Gastrocnemius medialis (tissue), 4 donors: ENCODE data around the gene DPM2. TPM values are rescaled to one million over a fixed set of nuclear protein-coding genes. Genes with fewer than 3 reads are reported as not detected.

Experiments used
- ATAC-seq, 2 donors: fragments of 150-250 bp; one replicate each; pipeline ENCODE4 v1.9.1; 2016
- DNase-seq, 2 donors: peaks; one replicate each; pipeline ENCODE4 v3.0.0-alpha.2; 2019
- H3K27ac ChIP-seq, 4 donors: fragments of 200-600 bp; sonication (generic); 1 replicate in 1 of 4; 2 replicates in 3 of 4; pipeline ENCODE4 v1.5.1; 2016 to 2018; ENCODE audit warnings: mild to moderate bottlenecking in 2 of 4, moderate library complexity in 1 of 4
- H3K27me3 ChIP-seq, 3 donors: fragments of 200-600 bp; sonication (generic) in 2 of 3; 1 replicate in 1 of 3; 2 replicates in 2 of 3; pipeline versions ENCODE4 v1.5.1 to v1.6.0; 2016 to 2019; ENCODE audit warnings: mild to moderate bottlenecking in 1 of 3, moderate library complexity in 1 of 3
- H3K36me3 ChIP-seq, 2 donors: fragments of 200-600 bp; sonication (generic) in 1 of 2; one replicate each; pipeline ENCODE4 v1.5.1; 2017 to 2018
- H3K4me1 ChIP-seq, 2 donors: fragments of 200-600 bp; sonication (generic) in 1 of 2; one replicate each; pipeline ENCODE4 v1.5.1; 2016 to 2017; ENCODE audit warnings: mild to moderate bottlenecking in 2 of 2
- H3K4me3 ChIP-seq, 4 donors: fragments of 200-600 bp; sonication (generic) in 3 of 4; 1 replicate in 1 of 4; 2 replicates in 3 of 4; pipeline ENCODE4 v1.5.1; 2016 to 2019; ENCODE audit warnings: mild to moderate bottlenecking in 2 of 4
- H3K9me3 ChIP-seq, 3 donors: fragments of 200-600 bp; sonication (generic) in 2 of 3; 1 replicate in 1 of 3; 2 replicates in 2 of 3; pipeline ENCODE4 v1.5.1; 2016 to 2019
- POLR2A ChIP-seq, 2 donors: fragments of 450-650 bp; IDR thresholded peaks; one replicate each; pipeline ENCODE4 v1.6.1; 2017; ENCODE audit warnings: antibody characterized with exemption in 2 of 2, mild to moderate bottlenecking in 2 of 2, moderate library complexity in 2 of 2
- in situ Hi-C, 4 donors: fragments of 200-750 bp; cut with MboI; loops; one replicate each; pipeline versions ENCODE4 v1.15.0 to v1.8.0; 2017; ENCODE audit warnings: low sequenced_read_pairs in 4 of 4
- intact Hi-C: fragments of 100-400 bp; cut with DNase I; formaldehyde crosslinking; loops from one replicate; pipeline ENCODE4 v1.15.1; 2023; ENCODE audit warnings: low total_unique reads
- total RNA-seq, 4 donors: library from RNA; depleted of rRNA; stranded (reverse); fragments of >200 nt; gene quantifications; one replicate each; pipeline versions ENCODE4 v1.1.0 to v1.2.3, GENCODE V29; 2016
- TF ChIP-seq, protein P1 (sequence below), 5 experiments: fragments of 450-650 bp in 3 of 5; fragments of 200-600 bp in 2 of 5; sonication (generic) in 2 of 5; IDR thresholded peaks in 4 of 5; conservative IDR thresholded peaks in 1 of 5; 1 replicate in 4 of 5; 2 replicates in 1 of 5; pipeline ENCODE4 v1.5.1; 2016 to 2019; ENCODE audit warnings: antibody characterized with exemption in 5 of 5, mild to moderate bottlenecking in 3 of 5, moderate library complexity in 3 of 5

Gene DPM2
- total RNA-seq, 4 donors from 2014 or later = 4.7 to 10.4 (median 5.9) TPM

DNA sequence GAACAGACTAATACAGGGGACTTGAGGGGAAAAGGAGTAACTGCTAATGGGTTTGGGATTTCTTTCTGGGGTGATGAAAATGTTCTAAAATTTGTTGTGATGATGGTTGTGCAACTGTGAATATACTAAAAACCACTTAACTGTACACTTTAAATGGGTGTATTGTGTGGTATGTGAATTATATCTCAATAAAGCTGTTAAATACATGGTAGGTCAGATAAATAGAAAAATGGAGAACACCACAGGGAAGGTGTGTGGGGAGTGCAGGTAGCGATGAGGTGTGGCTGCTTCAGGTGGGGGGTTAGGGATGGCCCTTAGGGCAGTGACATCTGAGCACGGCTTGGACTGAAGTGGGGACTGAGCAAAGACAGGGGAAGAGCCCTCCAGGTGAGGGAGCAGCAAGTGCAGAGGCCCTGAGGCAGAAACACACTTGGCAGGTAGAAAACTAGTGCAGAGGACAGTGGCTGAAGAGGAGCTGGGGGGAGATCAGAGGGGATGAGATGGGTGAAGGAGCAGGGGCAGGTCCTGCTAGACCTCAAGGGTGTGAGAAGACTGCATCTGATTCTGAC is 22.3 kb upstream of the DPM2 start:
- no peaks in the 10 kb centered on the region for H3K9me3 ChIP-seq
- H3K4me3 ChIP-seq = no peak overlapping the region
- H3K27me3 ChIP-seq = no peaks in the 10 kb centered on the region
- H3K36me3 ChIP-seq = no peaks in the 10 kb centered on the region
- TF ChIP-seq, protein P1, sequence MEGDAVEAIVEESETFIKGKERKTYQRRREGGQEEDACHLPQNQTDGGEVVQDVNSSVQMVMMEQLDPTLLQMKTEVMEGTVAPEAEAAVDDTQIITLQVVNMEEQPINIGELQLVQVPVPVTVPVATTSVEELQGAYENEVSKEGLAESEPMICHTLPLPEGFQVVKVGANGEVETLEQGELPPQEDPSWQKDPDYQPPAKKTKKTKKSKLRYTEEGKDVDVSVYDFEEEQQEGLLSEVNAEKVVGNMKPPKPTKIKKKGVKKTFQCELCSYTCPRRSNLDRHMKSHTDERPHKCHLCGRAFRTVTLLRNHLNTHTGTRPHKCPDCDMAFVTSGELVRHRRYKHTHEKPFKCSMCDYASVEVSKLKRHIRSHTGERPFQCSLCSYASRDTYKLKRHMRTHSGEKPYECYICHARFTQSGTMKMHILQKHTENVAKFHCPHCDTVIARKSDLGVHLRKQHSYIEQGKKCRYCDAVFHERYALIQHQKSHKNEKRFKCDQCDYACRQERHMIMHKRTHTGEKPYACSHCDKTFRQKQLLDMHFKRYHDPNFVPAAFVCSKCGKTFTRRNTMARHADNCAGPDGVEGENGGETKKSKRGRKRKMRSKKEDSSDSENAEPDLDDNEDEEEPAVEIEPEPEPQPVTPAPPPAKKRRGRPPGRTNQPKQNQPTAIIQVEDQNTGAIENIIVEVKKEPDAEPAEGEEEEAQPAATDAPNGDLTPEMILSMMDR (IDR thresholded peaks at IDR 0.05 in 4 of 5, conservative IDR thresholded peaks at IDR 0.05 in 1 of 5) = no peak
- ATAC-seq = no peak
- in situ Hi-C loops = loop anchor here (10.0 to 25.0 kb wide), 4 partner anchors 75 to 155 kb away; no protein-coding TSS in a partner anchor
- peaks cover 15 to 27% of the 10 kb centered on the region in 2 donors for H3K4me1 ChIP-seq
- no peak for DNase-seq
- H3K27ac ChIP-seq = peak overlapping the region; percentile 3 to 32 (median 18)
- intact Hi-C loops = loop anchor here (5.0 kb wide), 1 partner anchor 142 kb away; no protein-coding TSS in a partner anchor

- DNase-seq = no peak
- no peaks in the 10 kb centered on the region for H3K9me3 ChIP-seq
- no peak overlapping the region for H3K27ac ChIP-seq
- ATAC-seq = no peak
- intact Hi-C loops = loop anchor here (5.0 kb wide), 1 partner anchor 143 kb away; no protein-coding TSS in a partner anchor
- no peaks in the 10 kb centered on the region for H3K36me3 ChIP-seq
- in situ Hi-C loops = loop anchor here (10.0 to 25.0 kb wide), 4 partner anchors 75 to 155 kb away; no protein-coding TSS in a partner anchor
- H3K4me3 ChIP-seq = no peak overlapping the region
- peaks cover 15 to 32% of the 10 kb centered on the region in 2 donors for H3K4me1 ChIP-seq
- TF ChIP-seq POLR2A (IDR thresholded peaks at IDR 0.05) = no peak
- TF ChIP-seq, protein P1 (IDR thresholded peaks at IDR 0.05 in 4 of 5, conservative IDR thresholded peaks at IDR 0.05 in 1 of 5) = no peak
- no peaks in the 10 kb centered on the region for H3K27me3 ChIP-seq
These were observed 21.7 kb upstream of the DPM2 start for GRCh38 chr9:127959398-127959797.

GRCh38 chr9:127958728-127959127 is 21.1 kb upstream of the DPM2 start:
- in situ Hi-C loops = loop anchor here (10.0 to 25.0 kb wide), 4 partner anchors 76 to 156 kb away; no protein-coding TSS in a partner anchor
- ATAC-seq (no peak), DNase-seq (no peak)
- no peak for TF ChIP-seq POLR2A (IDR thresholded peaks at IDR 0.05)
- TF ChIP-seq, protein P1 (IDR thresholded peaks at IDR 0.05 in 4 of 5, conservative IDR thresholded peaks at IDR 0.05 in 1 of 5) = no peak
- Histone ChIP-seq H3K27ac (no peak overlapping the region), H3K4me1 (peaks cover 16 to 35% of the 10 kb centered on the region in 2 donors), H3K36me3 (no peaks in the 10 kb centered on the region), H3K27me3 (no peaks in the 10 kb centered on the region), H3K9me3 (no peaks in the 10 kb centered on the region), H3K4me3 (no peak overlapping the region)
- intact Hi-C loops = loop anchor here (5.0 kb wide), 1 partner anchor 144 kb away; no protein-coding TSS in a partner anchor

DNA sequence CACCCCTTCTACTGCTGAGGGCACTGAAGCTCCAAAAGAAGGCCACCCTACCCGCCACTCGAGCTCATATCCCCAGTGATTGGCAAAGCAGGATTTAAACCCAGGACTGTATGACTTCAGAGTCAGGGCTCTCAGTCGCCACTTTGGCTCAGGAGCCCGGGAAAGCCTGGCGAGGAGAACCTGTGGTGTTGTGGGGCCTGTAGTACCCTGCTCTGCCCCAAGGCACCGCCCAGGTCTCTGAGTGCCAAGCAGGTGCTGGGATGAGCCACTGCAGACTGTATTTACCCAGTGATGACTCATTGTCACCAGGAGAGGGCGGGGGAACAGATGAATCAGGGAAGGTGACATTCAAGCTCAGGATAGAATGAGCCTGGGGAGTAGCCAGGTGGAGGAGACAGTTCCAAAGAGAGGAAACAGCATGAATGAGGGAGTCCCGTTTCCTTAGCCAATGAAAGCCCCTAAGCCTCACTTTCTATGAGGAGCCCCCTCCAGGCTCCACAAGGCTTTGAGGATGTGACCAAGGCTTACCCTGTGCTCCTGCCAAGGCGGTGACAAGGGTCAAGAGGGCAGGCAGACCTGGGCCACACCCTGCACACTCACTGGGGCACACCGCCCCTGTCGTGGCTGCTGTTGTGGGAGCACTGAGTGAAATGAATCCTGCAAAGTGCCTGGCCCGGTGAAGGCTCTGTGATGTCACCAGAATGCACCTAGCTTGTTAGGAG is 17.8 kb upstream of the DPM2 start:
- ATAC-seq (peak; percentile 96 to 99), DNase-seq (peak; percentile 96 to 99)
- Histone ChIP-seq H3K4me3 (peak overlapping the region in 1 of 4 donors; percentile 29), H3K27me3 (no peaks in the 10 kb centered on the region), H3K27ac (peak overlapping the region; percentile 83 to 92 (median 90)), H3K4me1 (peaks cover 16 to 26% of the 10 kb centered on the region in 2 donors), H3K9me3 (no peaks in the 10 kb centered on the region), H3K36me3 (no peaks in the 10 kb centered on the region)
- in situ Hi-C loops = loop anchor here (10.0 to 25.0 kb wide), 4 partner anchors 79 to 159 kb away; no protein-coding TSS in a partner anchor
- peak in 1 of 2 donors; percentile 58 for TF ChIP-seq POLR2A (IDR thresholded peaks at IDR 0.05)
- TF ChIP-seq, protein P1 (IDR thresholded peaks at IDR 0.05 in 4 of 5, conservative IDR thresholded peaks at IDR 0.05 in 1 of 5) = peak; percentile 53 to 79 (median 69)
- intact Hi-C loops = loop anchor here (5.0 kb wide), 1 partner anchor 147 kb away; no protein-coding TSS in a partner anchor
